Tibial nerve (tissue), 4 donors: ENCODE data around the gene SLC2A6. TPM values are rescaled to one million over a fixed set of nuclear protein-coding genes. Genes with fewer than 3 reads are reported as not detected.

ENCODE experiments used
- DNase-seq, 2 donors: peaks; one replicate each; pipeline ENCODE4 v3.0.0-alpha.2; 2019; ENCODE audit warnings: low spot score in 2 of 2
- H3K27ac ChIP-seq, 4 donors: fragments of 200-600 bp; sonication (generic) in 3 of 4; one replicate each; pipeline ENCODE4 v1.5.1; 2017 to 2019; ENCODE audit warnings: mild to moderate bottlenecking in 1 of 4
- H3K27me3 ChIP-seq, 2 donors: fragments of 200-600 bp; sonication (generic) in 1 of 2; one replicate each; pipeline versions ENCODE4 v1.5.1 to v1.6.0; 2017 to 2019
- H3K36me3 ChIP-seq, 3 donors: fragments of 200-600 bp; sonication (generic); one replicate each; pipeline ENCODE4 v1.5.1; 2018 to 2019
- H3K4me1 ChIP-seq, 4 donors: fragments of 200-600 bp; sonication (generic) in 3 of 4; one replicate each; pipeline ENCODE4 v1.5.1; 2017 to 2019
- H3K4me3 ChIP-seq, 4 donors: fragments of 200-600 bp; sonication (generic) in 3 of 4; one replicate each; pipeline ENCODE4 v1.5.1; 2017 to 2019; ENCODE audit warnings: mild to moderate bottlenecking in 1 of 4, moderate library complexity in 1 of 4
- H3K9me3 ChIP-seq, 4 donors: fragments of 200-600 bp; sonication (generic) in 3 of 4; one replicate each; pipeline ENCODE4 v1.5.1; 2017 to 2019
- CTCF ChIP-seq, 5 experiments: fragments of 200-600 bp in 3 of 5; fragments of 450-650 bp in 2 of 5; sonication (generic) in 3 of 5; IDR thresholded peaks; one replicate each; pipeline ENCODE4 v1.5.1; 2016 to 2019; ENCODE audit warnings: antibody characterized with exemption in 5 of 5, mild to moderate bottlenecking in 3 of 5, moderate library complexity in 2 of 5
- EP300 ChIP-seq, 2 donors: sonication (generic); formaldehyde crosslinking; IDR thresholded peaks; one replicate each; pipeline ENCODE4 v1.6.1; 2017; ENCODE audit warnings: antibody characterized with exemption in 2 of 2, mild to moderate bottlenecking in 1 of 2
- POLR2A ChIP-seq, 2 donors: fragments of 450-650 bp; IDR thresholded peaks; one replicate each; pipeline ENCODE4 v1.6.1; 2017; ENCODE audit warnings: antibody characterized with exemption in 2 of 2, mild to moderate bottlenecking in 2 of 2, moderate library complexity in 2 of 2
- WGBS, 2 donors: methylation state at CpG; one replicate each; pipeline ENCODE4 v1.1.5; 2018; 5-methylcytosine and 5-hydroxymethylcytosine counted together
- total RNA-seq, 4 donors: library from RNA; depleted of rRNA; stranded (reverse); fragments of >200 nt; gene quantifications; one replicate each; pipeline ENCODE4 v1.1.0, GENCODE V29; 2016

SLC2A6 gene
- total RNA-seq, 4 donors from 2014 or later = 2.1 to 6.3 (median 3.0) TPM

GRCh38 chr9:133468374-133468773 is 10.5 kb downstream of the SLC2A6 start:
- DNase-seq = no peak
- WGBS, 2 donors = 79 to 90% methylated on average over 7 to 9 of the region's 11 CpGs
- no peak overlapping the region for H3K27ac ChIP-seq
- H3K36me3 ChIP-seq = peaks cover 0 to 57% (median 4%) of the 10 kb centered on the region in 3 donors
- H3K4me3 ChIP-seq = no peak overlapping the region
- H3K9me3 ChIP-seq = no peaks in the 10 kb centered on the region
- H3K27me3 ChIP-seq = no peaks in the 10 kb centered on the region
- no peak for TF ChIP-seq EP300 (IDR thresholded peaks at IDR 0.05)
- TF ChIP-seq CTCF (IDR thresholded peaks at IDR 0.05) = no peak
- TF ChIP-seq POLR2A (IDR thresholded peaks at IDR 0.05) = no peak
- H3K4me1 ChIP-seq = no peaks in the 10 kb centered on the region

GRCh38 chr9:133467101-133467500 is 11.8 kb downstream of the SLC2A6 start:
- 83 to 84% methylated on average over 9 to 10 of the region's 10 CpGs for WGBS, 2 donors
- no peak for DNase-seq
- no peaks in the 10 kb centered on the region for H3K4me1 ChIP-seq
- TF ChIP-seq CTCF (IDR thresholded peaks at IDR 0.05) = no peak
- H3K4me3 ChIP-seq = no peak overlapping the region
- no peaks in the 10 kb centered on the region for H3K27me3 ChIP-seq
- no peak overlapping the region for H3K27ac ChIP-seq
- H3K36me3 ChIP-seq = peaks cover 0 to 54% (median 4%) of the 10 kb centered on the region in 3 donors
- no peaks in the 10 kb centered on the region for H3K9me3 ChIP-seq

- TF ChIP-seq POLR2A (IDR thresholded peaks at IDR 0.05) (no peak), CTCF (IDR thresholded peaks at IDR 0.05) (no peak), EP300 (IDR thresholded peaks at IDR 0.05) (no peak)
- H3K9me3 ChIP-seq = no peaks in the 10 kb centered on the region
- peaks cover 0 to 8% (median 3%) of the 10 kb centered on the region in 4 donors for H3K4me1 ChIP-seq
- WGBS, 2 donors = 80 to 85% methylated on average over 6 of the region's 6 CpGs
- H3K27ac ChIP-seq = no peak overlapping the region
- no peak for DNase-seq
- no peak overlapping the region for H3K4me3 ChIP-seq
- peaks cover 0 to 54% (median 4%) of the 10 kb centered on the region in 3 donors for H3K36me3 ChIP-seq
- H3K27me3 ChIP-seq = no peaks in the 10 kb centered on the region
Observed at GRCh38 chr9:133465984-133466383, 12.9 kb downstream of the SLC2A6 start.

- H3K36me3 ChIP-seq = peaks cover 0 to 52% (median 4%) of the 10 kb centered on the region in 3 donors
- DNase-seq = no peak
- no peaks in the 10 kb centered on the region for H3K9me3 ChIP-seq
- no peaks in the 10 kb centered on the region for H3K27me3 ChIP-seq
- TF ChIP-seq POLR2A (IDR thresholded peaks at IDR 0.05) (no peak), EP300 (IDR thresholded peaks at IDR 0.05) (no peak), CTCF (IDR thresholded peaks at IDR 0.05) (no peak)
- peaks cover 0 to 16% (median 9%) of the 10 kb centered on the region in 4 donors for H3K4me1 ChIP-seq
- no peak overlapping the region for H3K4me3 ChIP-seq
- 98% methylated on average over 8 of the region's 10 CpGs for WGBS, 2 donors
- H3K27ac ChIP-seq = no peak overlapping the region
Observed at GRCh38 chr9:133464638-133465037, 14.3 kb downstream of the SLC2A6 start.

GRCh38 chr9:133463864-133464615 is 14.9 kb downstream of the SLC2A6 start:
- Histone ChIP-seq H3K27ac (no peak overlapping the region), H3K9me3 (no peaks in the 10 kb centered on the region), H3K4me1 (peaks cover 0 to 20% (median 10%) of the 10 kb centered on the region in 4 donors), H3K27me3 (no peaks in the 10 kb centered on the region), H3K36me3 (peaks cover 0 to 46% (median 4%) of the 10 kb centered on the region in 3 donors), H3K4me3 (no peak overlapping the region)
- no peak for DNase-seq
- WGBS, 2 donors = 79 to 82% methylated on average over 24 of the region's 24 CpGs
- TF ChIP-seq POLR2A (IDR thresholded peaks at IDR 0.05) (no peak), EP300 (IDR thresholded peaks at IDR 0.05) (no peak), CTCF (IDR thresholded peaks at IDR 0.05) (no peak)
